ENCODE results near the gene ANKAR. TPM values are rescaled to one million over a fixed set of nuclear protein-coding genes. Genes with fewer than 3 reads are reported as not detected.
A peak's percentile ranks its signal among the peaks of the same experiment; 100 is the strongest.

ANKAR gene
- 13.1 and 14.5 TPM in 2 replicates for total RNA-seq

- Mint-ChIP-seq H3K36me3 (ENCODE audit: low read depth) (peaks cover 40% of the 10 kb centered on the region), H3K4me1 (peaks cover 38% of the 10 kb centered on the region), H3K4me3 (peak within 1 kb of the TSS; percentile 96), H3K9me3 (peaks cover 7% of the 10 kb centered on the region), H3K27me3 (no peaks in the 10 kb centered on the region), H3K27ac (peak within 1 kb of the TSS; percentile 99)
- CTCF ChIA-PET, result interaction anchor here (0.6 to 5.3 kb wide), 7 partner anchors 13 to 399 kb away, joined by 3 to 52 read pairs (median 4); partner anchors contain the start of genes ASNSD1, ORMDL1, OSGEPL1 and PMS1
- ATAC-seq (ENCODE audit: low read depth) (peak; percentile 97), DNase-seq (peak; percentile 89)
- intact Hi-C loops (cut with micrococcal nuclease), result loop anchor here (1.0 to 5.0 kb wide), 5 partner anchors 13 to 858 kb away; partner anchors contain the start of genes ASNSD1, NEMP2, ORMDL1 and OSGEPL1
- POLR2A ChIA-PET, result interaction anchor here (0.7 to 3.6 kb wide), 6 partner anchors 9 to 1952 kb away, joined by 3 to 37 read pairs (median 8); partner anchors contain the start of genes ASNSD1, ORMDL1, OSGEPL1 and PMS1
- TF ChIP-seq CTCF (IDR thresholded peaks at IDR 0.05), result peak; percentile 67
Observed at GRCh38 chr2:189674374-189675112, at the start of gene ANKAR. ANKAR (plus strand) TSS chr2:189674670; CDS start chr2:189676491, 1,821 bp downstream.

- H3K4me3 Mint-ChIP-seq, result no peak overlapping the region
- no peaks in the 10 kb centered on the region for H3K36me3 Mint-ChIP-seq (ENCODE audit: low read depth)
- ATAC-seq (ENCODE audit: low read depth) (no peak), DNase-seq (no peak)
- peaks cover 10% of the 10 kb centered on the region for H3K27me3 Mint-ChIP-seq
- intact Hi-C loops (cut with micrococcal nuclease), result no loop called here
- ChIA-PET POLR2A (no interaction called here), CTCF (no interaction called here)
- no peaks in the 10 kb centered on the region for H3K4me1 Mint-ChIP-seq
- no peak overlapping the region for H3K27ac Mint-ChIP-seq
- no peak for TF ChIP-seq CTCF (IDR thresholded peaks at IDR 0.05)
- no peaks in the 10 kb centered on the region for H3K9me3 Mint-ChIP-seq
Observed at GRCh38 chr2:189625636-189626035, 48.8 kb upstream of the ANKAR start.

GRCh38 chr2:189627789-189628188 lies 46.7 kb upstream of the ANKAR start:
- ATAC-seq (ENCODE audit: low read depth), result no peak
- no peak overlapping the region for H3K4me3 Mint-ChIP-seq
- H3K4me1 Mint-ChIP-seq, result no peaks in the 10 kb centered on the region
- CTCF ChIA-PET, result no interaction called here
- DNase-seq, result no peak
- no peaks in the 10 kb centered on the region for H3K36me3 Mint-ChIP-seq (ENCODE audit: low read depth)
- no peaks in the 10 kb centered on the region for H3K9me3 Mint-ChIP-seq
- TF ChIP-seq CTCF (IDR thresholded peaks at IDR 0.05), result no peak
- POLR2A ChIA-PET, result no interaction called here
- peaks cover 14% of the 10 kb centered on the region for H3K27me3 Mint-ChIP-seq
- H3K27ac Mint-ChIP-seq, result no peak overlapping the region
- intact Hi-C loops (cut with micrococcal nuclease), result no loop called here

GRCh38 chr2:189628817-189629530 lies 45.5 kb upstream of the ANKAR start:
- POLR2A ChIA-PET, result no interaction called here
- TF ChIP-seq CTCF (IDR thresholded peaks at IDR 0.05), result no peak
- ATAC-seq (ENCODE audit: low read depth) (no peak), DNase-seq (no peak)
- Mint-ChIP-seq H3K4me3 (no peak overlapping the region), H3K9me3 (no peaks in the 10 kb centered on the region), H3K4me1 (no peaks in the 10 kb centered on the region), H3K27ac (no peak overlapping the region), H3K36me3 (ENCODE audit: low read depth) (no peaks in the 10 kb centered on the region), H3K27me3 (peaks cover 14% of the 10 kb centered on the region)
- CTCF ChIA-PET, result no interaction called here
- intact Hi-C loops (cut with micrococcal nuclease), result no loop called here

Measured in activated B cell treated with CpG ODN at 0.5 μM for 24 hours (primary cell).